HAP-1 (cell line): Measurements from ENCODE around the gene CASP7.
"Not testable (repeated sequence)": the region's sequence is repeated elsewhere in the genome, so short reads cannot be mapped to it uniquely, and the experiment has no call there.

Experiments
- DNase-seq, 2 experiments: peaks; one replicate each; pipeline ENCODE4 v3.0.0-alpha.2; 2016 to 2020; ENCODE audit warnings: low spot score in 2 of 2
- H3K27me3 ChIP-seq: fragments of 250-450 bp; sonication (Bioruptor Pico); 2 replicates; pipeline ENCODE4 v1.5.1; 2020; ENCODE audit warnings: low read depth, mild to moderate bottlenecking, moderate library complexity
- H3K36me3 ChIP-seq: fragments of 250-450 bp; sonication (Bioruptor Pico); replicated peaks from 2 replicates; pipeline ENCODE4 v1.5.1; 2020; ENCODE audit warnings: mild to moderate bottlenecking
- H3K4me1 ChIP-seq: fragments of 250-450 bp; sonication (Bioruptor Pico); 2 replicates; pipeline ENCODE4 v1.5.1; 2020; ENCODE audit warnings: mild to moderate bottlenecking
- H3K4me3 ChIP-seq: fragments of 250-450 bp; sonication (Bioruptor Pico); 2 replicates; pipeline ENCODE4 v1.5.1; 2020; ENCODE audit warnings: mild to moderate bottlenecking, moderate library complexity
- H3K9me3 ChIP-seq: fragments of 250-450 bp; sonication (Bioruptor Pico); 2 replicates; pipeline ENCODE4 v1.5.1; 2020; ENCODE audit warnings: mild to moderate bottlenecking, moderate library complexity
- in situ Hi-C: fragments of 300-500 bp; cut with MboI; formaldehyde crosslinking; loops from 3 replicates; pipeline ENCODE4 v1.14.3; 2020; ENCODE audit warnings: low sequenced_read_pairs, inconsistent platforms, mixed read lengths

Gene CASP7

DNA sequence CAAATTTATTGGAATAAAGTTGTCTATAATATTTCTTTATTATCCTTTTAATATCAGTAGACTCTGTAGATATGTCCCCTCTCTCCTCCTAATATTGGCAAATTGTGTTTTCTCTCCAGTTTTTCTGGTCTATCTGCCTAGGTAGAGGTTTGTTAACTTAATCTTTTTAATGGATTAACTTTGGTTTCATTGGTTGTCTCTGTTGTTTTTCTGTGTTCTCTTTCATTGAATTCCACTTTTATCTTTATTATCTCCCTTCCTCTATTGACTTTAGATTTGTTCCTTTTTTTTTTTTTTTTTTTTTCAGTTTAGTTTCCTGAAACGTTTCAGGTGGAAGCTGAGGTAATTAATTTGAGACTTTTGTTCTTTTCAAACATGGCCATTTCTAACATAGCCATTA is 82.4 kb downstream of the CASP7 start:
- Histone ChIP-seq H3K9me3 (no peaks in the 10 kb centered on the region), H3K36me3 (no peaks in the 10 kb centered on the region), H3K4me3 (no peak overlapping the region), H3K4me1 (peaks cover 5% of the 10 kb centered on the region; the same call in 1 of the 2 replicates), H3K27me3 (no peaks in the 10 kb centered on the region)
- DNase-seq = no peak
- in situ Hi-C loops = no loop called here

DNA sequence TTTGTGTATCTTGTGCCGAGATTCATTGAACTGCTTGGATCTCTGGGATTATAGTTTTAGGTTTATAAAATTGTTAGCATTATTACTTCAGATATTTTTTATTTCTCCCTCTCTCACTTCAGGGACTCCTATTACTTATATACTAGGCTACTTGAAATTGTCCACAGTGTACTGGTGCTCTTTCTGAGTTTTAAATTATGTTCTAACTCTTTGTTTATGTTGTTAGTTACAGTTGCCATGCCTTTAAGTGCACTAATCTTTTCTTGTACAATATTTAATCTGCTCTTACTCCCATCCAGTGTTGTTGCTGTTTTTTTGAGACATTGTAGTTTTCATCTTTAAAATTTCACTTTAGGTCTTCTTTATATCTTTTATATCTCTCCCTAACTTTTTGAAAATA is 84.9 kb downstream of the CASP7 start:
- Histone ChIP-seq H3K9me3 (no peaks in the 10 kb centered on the region), H3K4me1 (peaks cover 5% of the 10 kb centered on the region; the same call in 1 of the 2 replicates), H3K36me3 (no peaks in the 10 kb centered on the region), H3K4me3 (no peak overlapping the region), H3K27me3 (peaks cover 6% of the 10 kb centered on the region; the same call in 1 of the 2 replicates)
- no peak for DNase-seq
- in situ Hi-C loops = no loop called here

- in situ Hi-C loops = no loop called here
- H3K4me1 ChIP-seq = peaks cover 5% of the 10 kb centered on the region; the same call in 1 of the 2 replicates
- DNase-seq = no peak
- H3K27me3 ChIP-seq = peaks cover 15% of the 10 kb centered on the region
- no peak overlapping the region for H3K4me3 ChIP-seq
- no peaks in the 10 kb centered on the region for H3K9me3 ChIP-seq
- no peaks in the 10 kb centered on the region for H3K36me3 ChIP-seq
Measured at GRCh38 chr10:113765910-113766309, 86.2 kb downstream of the CASP7 start.

GRCh38 chr10:113767222-113767621 is 87.5 kb downstream of the CASP7 start:
- in situ Hi-C loops = no loop called here
- H3K4me1 ChIP-seq = peaks cover 5% of the 10 kb centered on the region; the same call in 1 of the 2 replicates
- no peaks in the 10 kb centered on the region for H3K9me3 ChIP-seq
- H3K36me3 ChIP-seq = no peaks in the 10 kb centered on the region
- H3K4me3 ChIP-seq = no peak overlapping the region
- peaks cover 19% of the 10 kb centered on the region for H3K27me3 ChIP-seq
- DNase-seq = no peak

DNA sequence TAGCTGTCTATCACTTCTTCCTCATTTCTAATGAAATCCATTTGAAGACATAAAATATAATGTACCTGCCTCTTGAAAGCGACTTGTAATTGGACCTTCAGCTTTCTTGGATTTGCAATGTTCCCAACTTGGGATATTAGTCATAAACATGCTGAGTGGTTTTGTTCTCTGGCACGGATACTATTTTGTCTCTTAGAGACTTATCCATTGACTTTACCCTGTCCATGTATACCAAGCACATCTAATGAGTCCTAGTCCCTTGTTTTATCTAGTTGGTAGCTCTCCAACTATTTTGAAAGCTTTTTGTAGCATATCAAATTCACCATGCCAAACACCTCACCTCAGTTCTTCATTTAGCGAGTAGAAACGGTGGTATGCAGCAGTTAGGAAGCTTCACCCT is 90.6 kb downstream of the CASP7 start:
- no peak for DNase-seq
- Histone ChIP-seq H3K9me3 (no peaks in the 10 kb centered on the region), H3K4me3 (no peak overlapping the region), H3K27me3 (peaks cover 19% of the 10 kb centered on the region), H3K4me1 (peaks cover 5% of the 10 kb centered on the region; the same call in 1 of the 2 replicates), H3K36me3 (no peaks in the 10 kb centered on the region)
- in situ Hi-C loops = no loop called here

DNA sequence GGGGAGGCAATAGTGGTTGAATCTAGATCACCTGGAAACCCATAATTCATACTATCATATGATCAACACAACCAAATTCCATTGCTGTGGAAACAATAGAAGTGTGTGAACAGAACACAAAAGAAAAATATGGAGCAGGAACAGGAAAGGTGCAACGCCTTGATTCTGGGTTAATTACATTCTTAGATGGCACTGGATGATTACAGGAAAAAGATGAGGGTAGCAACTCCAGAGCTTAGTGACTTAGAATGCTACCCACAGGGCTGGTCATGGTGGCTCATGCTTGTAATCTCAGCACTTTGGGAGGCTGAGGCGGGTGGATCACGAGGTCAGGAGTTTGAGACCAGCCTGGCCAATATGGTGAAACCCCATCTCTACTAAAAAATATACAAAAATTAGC is 91.4 kb downstream of the CASP7 start:
- H3K4me1 ChIP-seq, H3K9me3 ChIP-seq, in situ Hi-C loops, DNase-seq, H3K36me3 ChIP-seq, H3K4me3 ChIP-seq: not testable (repeated sequence)
- peaks cover 19% of the 10 kb centered on the region for H3K27me3 ChIP-seq

DNA sequence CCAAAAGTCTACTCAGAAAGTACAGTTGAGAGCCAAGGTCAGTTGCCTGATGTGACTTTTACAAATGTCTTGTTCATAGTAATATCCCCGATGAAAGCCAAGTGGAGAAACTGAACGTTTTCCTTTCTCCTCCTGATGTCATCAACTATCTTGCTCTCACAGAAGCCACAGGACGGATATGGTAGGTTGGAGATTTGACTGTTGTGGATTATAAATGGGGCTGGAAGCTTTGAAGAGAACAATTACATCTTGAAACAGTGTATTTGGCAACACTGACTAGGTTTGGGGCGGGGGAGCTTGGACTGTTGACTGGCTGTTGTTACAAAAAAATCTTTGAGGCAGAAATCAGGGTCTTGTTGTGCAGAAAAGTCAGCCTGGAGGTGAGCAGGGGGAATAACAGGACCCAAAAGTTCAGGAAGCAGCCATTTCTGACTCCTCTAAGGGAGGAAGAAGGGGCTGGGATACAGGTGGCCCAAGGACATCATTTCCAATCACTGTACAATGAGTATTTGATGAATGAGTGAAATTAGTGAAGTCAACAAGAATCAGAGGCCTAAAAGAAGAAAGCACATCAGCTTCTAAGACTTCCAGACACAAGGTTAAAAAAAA is 96.1 kb downstream of the CASP7 start:
- Histone ChIP-seq H3K4me1 (no peaks in the 10 kb centered on the region), H3K27me3 (0 out of 2 replicates have a peak, but pooled peaks cover 4% of the 10 kb centered on the region), H3K4me3 (no peak overlapping the region), H3K9me3 (no peaks in the 10 kb centered on the region), H3K36me3 (no peaks in the 10 kb centered on the region)
- in situ Hi-C loops = no loop called here
- DNase-seq = no peak

GRCh38 chr10:113776553-113776952 is 96.8 kb downstream of the CASP7 start:
- Histone ChIP-seq H3K27me3 (0 out of 2 replicates have a peak, but pooled peaks cover 4% of the 10 kb centered on the region), H3K4me3 (no peak overlapping the region), H3K9me3 (no peaks in the 10 kb centered on the region), H3K36me3 (no peaks in the 10 kb centered on the region), H3K4me1 (no peaks in the 10 kb centered on the region)
- in situ Hi-C loops = no loop called here
- no peak for DNase-seq
